Keratinocyte (primary cell): ENCODE results near the gene SYNPO2L. TPM values are rescaled to one million over a fixed set of nuclear protein-coding genes. Genes with fewer than 3 reads are reported as not detected.
A peak's percentile ranks its signal among the peaks of the same experiment; 100 is the strongest.
"Not testable (repeated sequence)": the region's sequence is repeated elsewhere in the genome, so short reads cannot be mapped to it uniquely, and the experiment has no call there.

Experiments used
- DNase-seq: peaks from one replicate; pipeline ENCODE4 v3.0.0-alpha.2; 2011; ENCODE audit warnings: low read depth, missing footprints, low spot score
- FAIRE-seq: peaks from 2 replicates; lab custom pipeline; 2011; peaks lifted over from hg19 to GRCh38; lab: Jason Lieb, UNC
- H2AFZ ChIP-seq: 2 replicates; pipeline ENCODE4 v1.6.0; 2012; ENCODE audit warnings: low read length, control low read depth, inconsistent platforms; ENCODE audit not compliant: control insufficient read depth
- H3K27ac ChIP-seq: 2 replicates; pipeline ENCODE4 v1.5.1; 2011; ENCODE audit warnings: low read length; ENCODE audit not compliant: control insufficient read depth, insufficient read depth
- H3K27me3 ChIP-seq: 3 replicates; pipeline ENCODE4 v1.6.0; 2011; ENCODE audit warnings: low read length; ENCODE audit not compliant: control insufficient read depth, insufficient read depth; ENCODE audit errors: extremely low read depth
- H3K36me3 ChIP-seq, 2 experiments: 2 replicates in 1 of 2; 3 replicates in 1 of 2; pipeline ENCODE4 v1.5.1; 2011; ENCODE audit warnings: low read length in 2 of 2, mild to moderate bottlenecking in 1 of 2; ENCODE audit not compliant: control insufficient read depth in 2 of 2, insufficient read depth in 2 of 2; ENCODE audit errors: extremely low read depth in 1 of 2
- H3K4me1 ChIP-seq: 3 replicates; pipeline ENCODE4 v1.5.1; 2011; ENCODE audit warnings: low read length; ENCODE audit not compliant: control insufficient read depth, insufficient read depth; ENCODE audit errors: extremely low read depth
- H3K4me2 ChIP-seq: 3 replicates; pipeline ENCODE4 v1.6.0; 2011; ENCODE audit warnings: low read depth, low read length; ENCODE audit not compliant: control insufficient read depth, insufficient read depth; ENCODE audit errors: extremely low read depth
- H3K4me3 ChIP-seq, 3 experiments: fragments of 200-600 bp in 1 of 3; sonication (generic) in 1 of 3; 2 replicates in 2 of 3; 3 replicates in 1 of 3; pipeline ENCODE4 v1.5.1; 2011 to 2016; ENCODE audit warnings: low read length in 3 of 3, mild to moderate bottlenecking in 3 of 3, control low read depth in 2 of 3, inconsistent platforms in 1 of 3, low read depth in 1 of 3, mixed read lengths in 1 of 3, mixed run types in 1 of 3, moderate library complexity in 1 of 3; ENCODE audit not compliant: control insufficient read depth in 2 of 3, insufficient read depth in 2 of 3; ENCODE audit errors: extremely low read depth in 1 of 3
- H3K79me2 ChIP-seq: 2 replicates; pipeline ENCODE4 v1.6.0; 2012; ENCODE audit warnings: low read length; ENCODE audit not compliant: control insufficient read depth, insufficient read depth
- H3K9ac ChIP-seq: 3 replicates; pipeline ENCODE4 v1.6.0; 2011; ENCODE audit warnings: low read length; ENCODE audit not compliant: control insufficient read depth, insufficient read depth; ENCODE audit errors: extremely low read depth
- H3K9me1 ChIP-seq: 3 replicates; pipeline ENCODE4 v1.6.0; 2011; ENCODE audit warnings: low read length; ENCODE audit not compliant: control insufficient read depth, insufficient read depth; ENCODE audit errors: extremely low read depth
- H3K9me3 ChIP-seq: 2 replicates; pipeline ENCODE4 v1.5.1; 2012; ENCODE audit warnings: low read depth, low read length; ENCODE audit not compliant: control insufficient read depth
- H4K20me1 ChIP-seq: 3 replicates; pipeline ENCODE4 v1.6.0; 2011; ENCODE audit warnings: low read length; ENCODE audit not compliant: control insufficient read depth, insufficient read depth; ENCODE audit errors: extremely low read depth
- CTCF ChIP-seq, 3 experiments: IDR thresholded peaks in 1 of 3; conservative IDR thresholded peaks in 1 of 3; optimal IDR thresholded peaks in 1 of 3; 2 replicates in 2 of 3; 3 replicates in 1 of 3; pipeline versions ENCODE3 to v1.5.1; 2011; ENCODE audit warnings: low read length in 3 of 3, mild to moderate bottlenecking in 3 of 3, moderate library complexity in 2 of 3, control low read depth in 1 of 3, inconsistent platforms in 1 of 3; ENCODE audit not compliant: insufficient read depth in 2 of 3; ENCODE audit errors: extremely low read depth in 1 of 3
- EZH2 ChIP-seq: IDR thresholded peaks from one replicate; pipeline ENCODE4 v1.6.1; 2012; ENCODE audit warnings: inconsistent platforms, mild to moderate bottlenecking, low read length, moderate library complexity
- dilution Hi-C: fragments of 300-500 bp; cut with MboI; formaldehyde crosslinking; loops from one replicate; pipeline ENCODE4 v1.7.0; 2020; ENCODE audit warnings: low sequenced_read_pairs; ENCODE audit not compliant: extremely low pct_ligation_motif_present
- polyA plus RNA-seq, 5 experiments: library from polyadenylated mRNA; depleted of rRNA in 3 of 5; stranded (reverse) in 3 of 5; stranded (forward) in 1 of 5; unstranded in 1 of 5; fragments of >200 nt; gene quantifications; 1 replicate in 1 of 5; 2 replicates in 3 of 5; 3 replicates in 1 of 5; pipeline versions ENCODE4 v1.2.1 to v1.2.3, GENCODE V29; 2011 to 2012; ENCODE audit warnings: missing spikeins in 2 of 5, low read depth in 1 of 5, low replicate concordance in 1 of 5

Gene SYNPO2L
- polyA plus RNA-seq, 1 donor (not counting 4 experiments of a cell fraction or from before 2014, with no cell fraction given), result not detected

- Histone ChIP-seq H3K27ac (peak overlapping the region; percentile 85), H3K9me1 (no peaks in the 10 kb centered on the region), H4K20me1 (no peaks in the 10 kb centered on the region), H3K9ac (peak overlapping the region; percentile 97), H2AFZ (peak overlapping the region; percentile 98), H3K4me1 (peaks cover 3% of the 10 kb centered on the region), H3K4me3 (peak overlapping the region; percentile 67 to 93 (median 76)), H3K79me2 (peaks cover 5% of the 10 kb centered on the region), H3K4me2 (peak overlapping the region; percentile 89), H3K36me3 (no peaks in the 10 kb centered on the region), H3K9me3 (no peaks in the 10 kb centered on the region), H3K27me3 (no peaks in the 10 kb centered on the region)
- DNase-seq (no peak), FAIRE-seq (no peak)
- TF ChIP-seq EZH2 (no peak), CTCF (optimal IDR thresholded peaks at IDR 0.05 in 1 of 3, IDR thresholded peaks at IDR 0.05 in 1 of 3, conservative IDR thresholded peaks at IDR 0.05 in 1 of 3; ENCODE audit: extremely low read depth in 1 of 3, insufficient read depth in 2 of 3, low read length in 3 of 3) (no peak)
- dilution Hi-C loops, result loop anchor here (10.0 kb wide), 1 partner anchor 90 kb away; no protein-coding TSS in a partner anchor
These were observed 30.6 kb downstream of the SYNPO2L start for GRCh38 chr10:73625004-73625883.

GRCh38 chr10:73623056-73623455 is 32.8 kb downstream of the SYNPO2L start:
- Histone ChIP-seq H3K9me3 (no peaks in the 10 kb centered on the region), H3K4me3 (no peak overlapping the region), H3K9ac (no peak overlapping the region), H3K27me3 (no peaks in the 10 kb centered on the region), H3K79me2 (peaks cover 5% of the 10 kb centered on the region), H3K27ac (no peak overlapping the region), H3K4me2 (no peak overlapping the region), H3K9me1 (no peaks in the 10 kb centered on the region), H3K4me1 (peaks cover 3% of the 10 kb centered on the region), H2AFZ (no peak overlapping the region), H4K20me1 (no peaks in the 10 kb centered on the region), H3K36me3 (no peaks in the 10 kb centered on the region)
- DNase-seq, result no peak
- TF ChIP-seq EZH2, result no peak
- no peak for TF ChIP-seq CTCF (optimal IDR thresholded peaks at IDR 0.05 in 1 of 3, IDR thresholded peaks at IDR 0.05 in 1 of 3, conservative IDR thresholded peaks at IDR 0.05 in 1 of 3; ENCODE audit: extremely low read depth in 1 of 3, insufficient read depth in 2 of 3, low read length in 3 of 3)
- no peak for FAIRE-seq
- dilution Hi-C loops, result loop anchor here (10.0 kb wide), 1 partner anchor 88 kb away; no protein-coding TSS in a partner anchor

GRCh38 chr10:73620974-73621373 is 34.9 kb downstream of the SYNPO2L start:
- DNase-seq, H2AFZ ChIP-seq, H3K9ac ChIP-seq, FAIRE-seq, H3K4me3 ChIP-seq, H4K20me1 ChIP-seq, H3K4me2 ChIP-seq, H3K36me3 ChIP-seq, H3K4me1 ChIP-seq, H3K9me1 ChIP-seq, H3K27me3 ChIP-seq, H3K79me2 ChIP-seq, H3K27ac ChIP-seq, H3K9me3 ChIP-seq: not testable (repeated sequence)
- dilution Hi-C loops, result loop anchor here (10.0 kb wide), 1 partner anchor 86 kb away; no protein-coding TSS in a partner anchor
